Activated CD4-positive, alpha-beta T cell treated with anti-CD3 and anti-CD28 coated beads, Interleukin-2, amount 50 U/mL, for 48 hours (primary cell): ENCODE measurements around the gene FIGN.

Experiments used
- DNase-seq, 2 experiments: peaks; one replicate each; pipeline ENCODE4 v3.0.0-alpha.2; 2020

Gene FIGN

DNA sequence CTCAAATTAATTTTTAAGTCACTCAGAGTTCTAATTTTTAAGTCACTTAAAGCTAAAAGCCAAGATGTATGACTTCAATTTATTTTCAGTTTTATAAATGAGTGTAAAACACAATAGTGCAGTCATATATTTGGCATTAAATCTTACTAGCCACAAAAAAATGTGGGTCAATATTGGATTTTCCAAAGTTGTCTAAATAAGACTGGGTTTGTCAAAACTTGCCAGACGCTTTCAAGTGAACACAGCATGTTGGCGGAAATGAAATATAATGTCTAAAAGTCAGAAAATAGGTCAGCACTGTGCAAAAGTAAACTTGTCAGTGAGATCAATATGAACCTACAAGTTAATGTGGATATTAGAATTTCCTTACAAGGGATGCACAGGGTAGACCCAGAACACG is 128.9 kb downstream of the FIGN start:
- DNase-seq: no peak

DNA sequence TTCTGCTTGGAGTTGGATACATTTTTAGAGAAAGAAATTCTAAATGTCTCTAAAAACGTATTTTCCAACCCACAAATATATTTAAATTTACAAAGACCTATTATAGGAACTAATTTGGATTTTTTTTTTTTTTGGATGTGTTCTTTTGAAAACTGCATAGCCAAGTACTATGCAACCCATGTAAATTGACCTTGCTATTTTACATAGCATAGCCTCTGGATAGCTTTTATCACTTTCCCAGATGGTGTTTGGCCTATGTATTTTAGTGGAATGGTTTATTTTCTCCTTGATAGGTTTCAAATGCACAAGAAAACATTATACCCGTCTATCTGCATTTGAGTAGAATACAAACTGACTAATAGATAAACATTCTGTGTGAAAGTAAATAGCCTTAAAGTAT is 130.0 kb downstream of the FIGN start:
- no peak for DNase-seq

DNA sequence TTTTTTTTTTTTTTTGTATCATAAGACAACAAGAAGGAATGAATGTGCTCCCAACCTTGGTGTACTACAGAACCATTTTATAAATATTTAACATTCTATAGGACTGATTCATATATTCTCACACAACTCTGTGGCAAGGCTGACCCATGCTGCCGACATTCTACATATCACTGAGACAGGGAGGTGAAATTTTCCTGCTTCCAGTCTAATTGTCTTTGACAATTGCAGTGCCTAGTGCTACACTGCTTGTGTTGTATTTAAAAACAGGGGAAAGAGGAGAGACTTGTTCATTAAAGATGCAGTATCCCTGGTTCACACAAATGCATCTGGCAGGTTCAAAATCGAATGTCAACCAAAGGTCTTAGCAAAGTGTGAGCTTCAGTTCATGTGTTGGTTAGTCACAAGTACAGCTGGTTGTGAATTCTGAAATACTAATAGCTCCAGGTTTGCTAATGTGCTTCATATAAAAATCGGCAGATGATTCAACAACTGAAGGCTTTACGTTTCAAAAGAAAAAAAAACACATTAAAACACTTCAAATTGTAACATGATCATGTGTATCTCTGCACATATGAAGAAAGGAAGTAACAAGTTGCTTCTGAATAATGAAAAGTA is 130.8 kb downstream of the FIGN start:
- no peak for DNase-seq

DNA sequence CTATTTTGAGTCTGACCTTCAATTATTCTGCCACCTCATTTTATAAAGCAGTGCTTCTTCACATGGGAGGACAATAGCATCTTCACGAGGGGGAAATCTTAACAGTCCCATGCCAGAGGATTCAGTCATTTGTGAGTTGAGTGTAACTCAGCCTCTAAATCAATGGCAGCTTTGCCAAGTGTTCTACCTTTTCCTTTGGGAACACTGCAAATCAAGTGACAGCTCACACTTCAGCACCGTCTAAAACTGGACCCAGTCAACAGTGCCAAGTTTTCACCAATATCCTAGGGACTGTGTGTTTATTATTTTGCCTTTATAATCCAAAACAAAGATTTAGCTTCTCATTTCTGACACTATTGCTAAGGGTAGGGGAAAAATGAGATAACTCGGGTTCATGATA is 133.6 kb downstream of the FIGN start:
- no peak for DNase-seq

- DNase-seq: no peak
Observed at GRCh38 chr2:163601377-163601776, 134.4 kb downstream of the FIGN start.

DNA sequence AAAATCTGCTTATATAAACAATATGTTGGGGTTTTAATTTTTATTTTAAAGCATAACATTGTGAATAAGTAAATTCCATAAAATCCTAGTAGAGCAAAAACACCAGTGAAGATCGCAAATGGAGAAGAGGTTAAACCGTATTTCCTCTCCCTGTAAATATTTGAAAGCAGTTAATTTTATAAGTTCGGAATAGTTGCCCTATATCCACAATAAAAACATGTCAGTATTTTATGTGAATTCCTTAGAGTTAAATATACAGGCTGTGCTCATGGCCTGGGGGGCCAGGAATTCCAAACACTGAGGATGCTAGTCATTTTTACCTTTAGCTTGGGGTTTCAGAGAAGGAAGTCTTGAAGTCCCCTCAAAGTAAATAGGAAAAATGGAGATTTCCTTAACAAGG is 135.0 kb downstream of the FIGN start:
- no peak for DNase-seq

DNA sequence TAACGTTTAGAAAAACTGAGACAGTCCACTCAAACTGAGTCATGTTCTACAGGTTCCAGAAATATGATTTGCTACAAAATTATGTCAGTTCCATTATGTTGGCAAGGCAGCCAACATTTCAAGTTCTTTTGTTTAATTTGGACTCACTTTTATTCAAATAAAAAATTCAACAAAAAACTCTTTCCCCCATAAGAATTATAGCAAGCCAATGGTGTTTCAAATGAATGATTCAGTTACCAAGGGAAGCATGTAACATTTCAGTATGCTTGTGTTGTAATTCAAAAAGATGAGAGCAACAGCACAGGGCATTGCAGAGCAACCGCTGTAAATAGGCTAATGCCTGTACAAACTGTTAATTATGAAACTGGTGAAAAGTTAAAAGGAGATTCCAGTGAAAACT is 140.8 kb downstream of the FIGN start:
- DNase-seq: no peak

- no peak for DNase-seq
Observed at GRCh38 chr2:163594497-163594896, 141.3 kb downstream of the FIGN start.

- DNase-seq: no peak
Observed at GRCh38 chr2:163593982-163594381, 141.8 kb downstream of the FIGN start.

GRCh38 chr2:163592954-163593622 is 142.7 kb downstream of the FIGN start:
- DNase-seq: no peak

DNA sequence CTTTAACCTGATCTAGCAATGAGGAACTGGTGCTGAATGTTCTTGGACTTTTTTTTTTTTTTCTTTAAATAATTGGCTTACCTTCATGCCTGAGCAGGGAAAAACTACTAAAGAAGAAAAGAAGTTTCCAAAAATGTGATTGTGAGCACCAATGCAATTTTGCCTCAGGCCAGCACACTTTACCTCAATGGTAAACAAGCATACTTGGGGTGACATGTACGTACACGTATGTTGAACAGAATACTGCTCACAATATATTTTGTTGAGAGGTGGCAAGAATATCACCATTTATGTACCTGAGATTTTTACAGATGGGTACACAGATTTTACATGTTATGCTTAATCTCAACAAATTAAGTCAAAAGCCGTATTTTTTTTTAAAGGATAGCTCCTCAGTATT is 144.3 kb downstream of the FIGN start:
- no peak for DNase-seq

DNA sequence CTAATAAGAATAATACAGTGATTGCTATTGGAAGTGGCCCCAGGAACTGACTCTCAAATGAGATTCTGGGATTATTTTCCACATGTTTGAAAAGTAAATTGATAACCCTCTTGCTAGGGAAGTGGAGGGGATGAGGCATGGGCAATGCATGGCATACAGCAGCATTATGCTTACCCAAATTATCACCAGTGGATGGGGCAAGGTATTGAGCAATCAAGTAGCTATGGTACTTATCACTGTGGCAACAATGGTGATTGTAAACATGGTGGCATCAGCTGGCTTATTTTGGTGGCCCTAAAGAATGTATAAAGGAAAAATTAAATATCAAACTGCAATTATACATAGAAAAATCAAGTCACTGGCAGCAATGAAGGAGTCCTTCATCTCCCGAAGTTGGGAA is 155.1 kb downstream of the FIGN start:
- no peak for DNase-seq

DNA sequence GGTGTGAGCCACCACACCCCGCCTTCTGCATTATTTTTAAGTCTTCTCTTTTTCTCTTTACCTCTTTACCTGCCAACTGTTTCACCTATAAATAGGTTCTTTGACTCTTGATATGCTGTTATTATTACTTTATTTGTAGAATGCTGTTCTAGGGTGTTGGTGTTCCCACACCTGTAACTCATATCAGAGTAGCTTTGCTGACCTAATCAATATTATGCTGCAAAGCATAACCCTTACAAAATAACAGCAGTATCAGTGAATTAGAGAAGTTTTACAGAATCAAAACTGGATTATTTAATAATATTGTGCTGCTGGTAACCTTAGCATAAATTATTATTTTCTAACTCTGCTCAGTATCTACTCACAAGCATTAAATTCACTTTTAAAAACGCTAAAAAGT is 161.5 kb downstream of the FIGN start:
- no peak for DNase-seq

DNA sequence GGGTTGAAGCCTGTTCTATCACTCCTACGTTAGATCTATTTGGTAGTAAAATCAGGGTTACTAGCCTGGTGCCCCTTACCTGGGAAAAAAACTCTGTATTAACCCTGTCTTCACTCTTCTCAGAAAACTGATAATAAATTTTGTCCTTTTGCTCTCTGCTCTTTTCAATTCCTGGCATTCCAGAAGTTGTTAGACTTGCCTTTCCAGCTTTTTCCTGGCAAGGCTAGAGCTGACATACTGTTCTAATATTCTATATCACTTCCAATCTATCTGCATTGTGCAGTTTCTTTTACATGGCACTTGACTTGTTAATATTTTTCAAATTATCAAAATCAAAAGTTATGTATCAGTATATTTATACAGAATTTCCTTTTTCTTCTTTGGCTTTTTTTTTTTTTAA is 162.2 kb downstream of the FIGN start:
- no peak for DNase-seq

- no peak for DNase-seq
Observed at GRCh38 chr2:163572850-163573249, 163.0 kb downstream of the FIGN start.

- DNase-seq: no peak
Observed at GRCh38 chr2:163571423-163572102, 164.2 kb downstream of the FIGN start.

DNA sequence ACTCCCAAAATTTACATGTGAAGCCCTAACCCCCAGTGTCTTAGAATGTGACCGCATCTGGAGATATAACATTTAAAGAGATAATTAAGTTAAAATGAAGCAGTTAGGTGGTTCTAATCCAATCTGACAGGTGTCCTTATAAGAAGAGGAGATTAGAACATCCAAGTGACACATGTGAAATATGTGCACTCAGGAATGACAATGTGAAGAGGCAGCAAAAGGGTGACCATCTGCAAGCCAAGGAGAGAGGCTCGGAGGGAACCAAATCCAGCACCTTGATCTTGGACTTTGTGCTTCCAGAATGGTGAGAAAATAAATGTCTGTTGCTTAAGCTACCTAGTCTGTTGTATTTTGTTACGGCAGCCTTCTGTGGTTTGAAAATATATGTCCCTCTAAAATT is 165.4 kb downstream of the FIGN start:
- no peak for DNase-seq

DNA sequence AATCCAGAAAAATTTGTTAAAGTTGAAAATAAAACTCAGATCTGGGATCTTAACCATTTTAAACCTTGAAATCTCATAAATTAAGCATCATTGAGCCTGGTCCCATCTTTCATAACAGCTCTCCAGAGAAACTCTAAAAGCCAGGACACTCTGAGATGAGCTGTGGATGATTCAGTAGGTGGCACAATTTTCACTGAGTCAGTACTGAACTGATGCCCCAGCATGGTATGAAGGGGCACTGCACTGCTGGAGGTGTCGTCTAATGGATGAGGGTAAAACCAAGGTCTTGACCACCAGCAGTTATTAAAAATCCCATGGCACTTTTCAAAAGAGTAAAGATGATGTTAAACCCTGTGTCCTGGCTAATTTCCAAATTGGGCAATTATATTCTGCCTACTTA is 170.6 kb downstream of the FIGN start:
- no peak for DNase-seq

GRCh38 chr2:163564236-163564635 is 171.6 kb downstream of the FIGN start:
- no peak for DNase-seq

DNA sequence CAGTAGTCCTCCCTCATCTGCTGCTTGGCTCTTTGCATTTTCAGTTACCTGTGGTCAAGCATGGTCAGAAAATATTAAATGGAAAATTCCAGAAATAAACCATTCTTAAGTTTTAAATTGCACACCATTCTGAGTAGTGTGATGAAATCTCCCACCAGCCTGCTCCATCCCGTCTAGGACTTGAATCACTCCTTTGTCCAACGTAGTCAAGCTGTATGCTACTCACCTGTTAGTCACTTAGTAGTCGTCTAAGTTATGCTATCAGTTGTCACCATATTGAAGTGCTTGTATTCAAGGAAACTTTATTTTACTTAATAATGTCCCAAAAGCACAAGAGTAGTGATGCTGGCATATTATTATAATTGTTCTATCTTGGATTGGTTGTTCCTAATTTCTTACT is 172.5 kb downstream of the FIGN start:
- DNase-seq: no peak

- DNase-seq: no peak
Observed at GRCh38 chr2:163558251-163559021, 177.4 kb downstream of the FIGN start.

- DNase-seq: no peak
Observed at GRCh38 chr2:163556511-163556910, 179.3 kb downstream of the FIGN start.

DNA sequence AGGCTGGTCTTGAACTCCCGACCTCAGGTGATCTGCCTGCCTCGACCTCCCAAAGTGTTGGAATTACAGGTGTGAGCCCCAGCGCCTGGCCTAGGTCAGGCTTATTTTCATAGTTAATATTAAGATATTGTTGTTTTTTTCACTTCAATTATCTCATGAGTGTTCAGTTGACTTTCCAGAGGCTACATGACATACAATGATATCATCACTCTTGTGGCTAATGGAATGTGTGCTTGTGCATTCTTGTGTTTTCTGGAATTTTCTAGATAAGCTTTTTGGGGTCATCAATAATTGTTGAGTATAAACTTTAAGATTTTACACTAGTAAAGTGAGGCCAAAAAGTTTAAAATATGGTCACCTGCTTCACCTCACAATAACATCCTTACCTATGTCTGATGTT is 180.9 kb downstream of the FIGN start:
- no peak for DNase-seq

DNA sequence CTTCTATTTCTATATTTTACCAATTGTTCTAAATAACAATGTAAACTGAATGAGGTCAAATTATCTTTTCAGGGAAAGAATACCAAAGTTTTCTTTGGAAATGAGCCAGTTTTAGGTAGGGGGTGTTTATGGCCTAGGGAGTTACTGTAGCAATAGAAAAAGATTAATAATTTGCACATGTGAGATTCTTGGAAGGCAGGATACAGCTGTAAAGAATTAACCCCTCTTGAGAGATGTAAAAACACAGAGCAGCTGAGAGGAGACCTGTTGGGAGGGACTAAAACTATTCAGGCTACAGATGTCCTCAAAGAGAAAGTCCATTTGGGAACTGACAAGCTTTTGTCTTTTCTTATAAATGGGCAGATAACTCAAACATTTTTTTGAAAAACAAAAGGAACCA is 182.2 kb downstream of the FIGN start:
- no peak for DNase-seq
